Measurements from ENCODE around the gene FZR1.
"Not testable (repeated sequence)": the region's sequence is repeated elsewhere in the genome, so short reads cannot be mapped to it uniquely, and the experiment has no call there.

Gene FZR1

GRCh38 chr19:3581792-3582191 is 75.7 kb downstream of the FZR1 start:
- H3K36me3 Mint-ChIP-seq (ENCODE audit: insufficient read depth); DNase-seq; ATAC-seq (replicated peaks); H3K9me3 Mint-ChIP-seq; H3K4me3 Mint-ChIP-seq; H3K27ac Mint-ChIP-seq; H3K27me3 Mint-ChIP-seq; H3K4me1 Mint-ChIP-seq (ENCODE audit: low read depth in 2 of 2): not testable (repeated sequence)

GRCh38 chr19:3584036-3584802 is 78.1 kb downstream of the FZR1 start:
- DNase-seq; ATAC-seq (replicated peaks); H3K4me1 Mint-ChIP-seq (ENCODE audit: low read depth in 2 of 2); H3K9me3 Mint-ChIP-seq; H3K36me3 Mint-ChIP-seq (ENCODE audit: insufficient read depth); H3K27ac Mint-ChIP-seq; H3K4me3 Mint-ChIP-seq; H3K27me3 Mint-ChIP-seq: not testable (repeated sequence)

GRCh38 chr19:3585301-3586126 is 79.4 kb downstream of the FZR1 start, which contains the start of gene GIPC3:
GIPC3 (plus strand) TSS chr19:3585478; CDS start chr19:3585598, 120 bp downstream.
- Mint-ChIP-seq H3K27me3 (no peaks in the 10 kb centered on the region), H3K9me3 (no peaks in the 10 kb centered on the region), H3K4me3 (peak within 1 kb of the TSS in 1 of 2 donors; percentile 53), H3K4me1 (ENCODE audit: low read depth in 2 of 2) (peaks cover 0 to 4% of the 10 kb centered on the region in 2 donors), H3K27ac (no peak within 1 kb of the TSS), H3K36me3 (ENCODE audit: insufficient read depth) (no peaks in the 10 kb centered on the region)
- no peak for ATAC-seq (replicated peaks)
- no peak for DNase-seq

- Mint-ChIP-seq H3K4me3 (peak overlapping the region in 1 of 2 donors; percentile 53), H3K4me1 (ENCODE audit: low read depth in 2 of 2) (peaks cover 0 to 4% of the 10 kb centered on the region in 2 donors), H3K36me3 (ENCODE audit: insufficient read depth) (no peaks in the 10 kb centered on the region), H3K9me3 (no peaks in the 10 kb centered on the region), H3K27ac (no peak overlapping the region), H3K27me3 (no peaks in the 10 kb centered on the region)
- DNase-seq (peak in 1 of 3 experiments; percentile 26), ATAC-seq (replicated peaks) (no peak)
Observed at GRCh38 chr19:3586127-3586626, 80.1 kb downstream of the FZR1 start.

GRCh38 chr19:3586707-3587346 is 80.7 kb downstream of the FZR1 start:
- no peak overlapping the region for H3K4me3 Mint-ChIP-seq
- no peaks in the 10 kb centered on the region for H3K36me3 Mint-ChIP-seq (ENCODE audit: insufficient read depth)
- H3K27me3 Mint-ChIP-seq: no peaks in the 10 kb centered on the region
- DNase-seq (no peak), ATAC-seq (replicated peaks) (no peak)
- H3K9me3 Mint-ChIP-seq: no peaks in the 10 kb centered on the region
- H3K4me1 Mint-ChIP-seq (ENCODE audit: low read depth in 2 of 2): peaks cover 0 to 4% of the 10 kb centered on the region in 2 donors
- H3K27ac Mint-ChIP-seq: no peak overlapping the region

All from effector memory CD8-positive, alpha-beta T cell (primary cell).